ENCODE measurements around the gene PNMA1. TPM values are rescaled to one million over a fixed set of nuclear protein-coding genes. Genes with fewer than 3 reads are reported as not detected.

Gene PNMA1
- total and polyA plus RNA-seq, 9 of the 15 experiments (the other 6 are each of a cell fraction or from before 2014, with no cell fraction given): 1.7 to 26.4 (median 8.7) TPM

DNA sequence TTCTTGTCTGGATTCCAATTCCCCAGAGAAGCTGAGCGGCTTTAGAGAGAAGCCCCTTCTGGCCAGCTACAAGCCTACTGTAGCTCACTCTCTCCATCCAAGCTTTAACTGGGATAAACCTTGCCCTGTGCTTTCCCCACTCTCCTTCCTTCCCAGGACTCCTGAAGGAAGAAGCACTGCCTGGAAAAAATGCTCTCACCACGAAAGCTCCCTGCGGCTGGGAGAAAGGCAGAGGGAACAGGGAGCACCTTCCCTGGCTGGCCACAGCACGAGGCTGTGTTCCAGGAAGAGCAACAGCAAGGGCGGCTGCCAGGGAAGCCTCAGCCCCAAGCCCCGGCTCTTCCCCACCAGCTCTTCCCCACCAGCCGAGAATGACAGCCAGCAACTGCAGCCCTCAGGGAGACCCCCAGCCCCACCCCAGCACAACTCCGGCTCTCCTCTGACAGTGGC, 40.8 kb upstream of the PNMA1 start:
- ChIA-PET POLR2A (interaction anchor here (0.6 to 6.2 kb wide), 8 partner anchors 11 to 132 kb away, joined by 3 to 80 read pairs (median 4); partner anchors contain the start of gene ZNF410), CTCF (ENCODE audit: low intra/inter-chr PET ratio) (no interaction called here)
- in situ Hi-C loops (cut with MboI) (no loop called here), intact Hi-C loops (cut with micrococcal nuclease) (loop anchor here (2.0 to 5.0 kb wide), 2 partner anchors 14 to 32 kb away; no protein-coding TSS in a partner anchor)
- Histone ChIP-seq H3K36me3 (ENCODE audit: control insufficient read depth, insufficient read depth, low read length) (peaks cover 52% of the 10 kb centered on the region; the same call in 2 of the 3 replicates), H3K27ac (ENCODE audit: extremely low read depth, low read depth, low read length) (peak overlapping the region; percentile 84), H2AFZ (ENCODE audit: low read depth, low read length) (no peak overlapping the region), H3K79me2 (ENCODE audit: control insufficient read depth, insufficient read depth, low read length) (peaks cover 100% of the 10 kb centered on the region), H3K9me3 (replicated peaks; ENCODE audit: control insufficient read depth, insufficient read depth, low read depth, low read length) (no peaks in the 10 kb centered on the region), H4K20me1 (replicated peaks; ENCODE audit: control insufficient read depth, insufficient read depth, low read length) (peaks cover 14% of the 10 kb centered on the region), H3K4me3 (peak overlapping the region; percentile 33), H3K27me3 (ENCODE audit: control insufficient read depth in 2 of 2, insufficient read depth in 2 of 2, low read length in 2 of 2) (no peaks in the 10 kb centered on the region), H3K9me1 (ENCODE audit: control insufficient read depth, insufficient read depth, low read length) (peaks cover 4% of the 10 kb centered on the region), H3K4me1 (replicated peaks in 1 of 2; ENCODE audit: control insufficient read depth in 2 of 2, insufficient read depth in 2 of 2, low read length in 2 of 2) (peaks cover 69 to 77% of the 10 kb centered on the region in 2 experiments), H3K4me2 (ENCODE audit: insufficient read depth, low read length) (peak overlapping the region; percentile 88), H3K9ac (ENCODE audit: insufficient read depth in 1 of 2, low read depth in 2 of 2, low read length in 2 of 2) (peak overlapping the region; percentile 79 to 88)
- DNase-seq (ENCODE audit: extremely low read depth in 1 of 4, low spot score in 3 of 4) (no peak), ATAC-seq (no peak), FAIRE-seq (no peak)
- 12% methylated on average over 7 of the region's 8 CpGs for WGBS (ENCODE audit: insufficient coverage, low coverage, missing lambda C conversion rate)
- BruUV-seq (replicated peaks): no TSS peak
- no peak for TF ChIP-seq RBM39 (optimal IDR thresholded peaks at IDR 0.05; ENCODE audit: low read depth, low read length)
- TF ChIP-seq BRD9 (IDR thresholded peaks at IDR 0.05; ENCODE audit: low read depth, partially characterized antibody): no peak
- TF ChIP-seq, protein P1, sequence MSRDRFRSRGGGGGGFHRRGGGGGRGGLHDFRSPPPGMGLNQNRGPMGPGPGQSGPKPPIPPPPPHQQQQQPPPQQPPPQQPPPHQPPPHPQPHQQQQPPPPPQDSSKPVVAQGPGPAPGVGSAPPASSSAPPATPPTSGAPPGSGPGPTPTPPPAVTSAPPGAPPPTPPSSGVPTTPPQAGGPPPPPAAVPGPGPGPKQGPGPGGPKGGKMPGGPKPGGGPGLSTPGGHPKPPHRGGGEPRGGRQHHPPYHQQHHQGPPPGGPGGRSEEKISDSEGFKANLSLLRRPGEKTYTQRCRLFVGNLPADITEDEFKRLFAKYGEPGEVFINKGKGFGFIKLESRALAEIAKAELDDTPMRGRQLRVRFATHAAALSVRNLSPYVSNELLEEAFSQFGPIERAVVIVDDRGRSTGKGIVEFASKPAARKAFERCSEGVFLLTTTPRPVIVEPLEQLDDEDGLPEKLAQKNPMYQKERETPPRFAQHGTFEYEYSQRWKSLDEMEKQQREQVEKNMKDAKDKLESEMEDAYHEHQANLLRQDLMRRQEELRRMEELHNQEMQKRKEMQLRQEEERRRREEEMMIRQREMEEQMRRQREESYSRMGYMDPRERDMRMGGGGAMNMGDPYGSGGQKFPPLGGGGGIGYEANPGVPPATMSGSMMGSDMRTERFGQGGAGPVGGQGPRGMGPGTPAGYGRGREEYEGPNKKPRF (IDR thresholded peaks at IDR 0.05; ENCODE audit: low read depth, low read length): no peak
- TF ChIP-seq, protein P2, sequence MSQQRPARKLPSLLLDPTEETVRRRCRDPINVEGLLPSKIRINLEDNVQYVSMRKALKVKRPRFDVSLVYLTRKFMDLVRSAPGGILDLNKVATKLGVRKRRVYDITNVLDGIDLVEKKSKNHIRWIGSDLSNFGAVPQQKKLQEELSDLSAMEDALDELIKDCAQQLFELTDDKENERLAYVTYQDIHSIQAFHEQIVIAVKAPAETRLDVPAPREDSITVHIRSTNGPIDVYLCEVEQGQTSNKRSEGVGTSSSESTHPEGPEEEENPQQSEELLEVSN (IDR thresholded peaks at IDR 0.05; ENCODE audit: borderline replicate concordance in 1 of 2, extremely low read depth in 1 of 2, insufficient read depth in 1 of 2, insufficient read length in 1 of 2, low read depth in 1 of 2, low read length in 1 of 2, poor library complexity in 1 of 2, severe bottlenecking in 1 of 2): peak; percentile 24 to 55
- TF ChIP-seq, protein P3, sequence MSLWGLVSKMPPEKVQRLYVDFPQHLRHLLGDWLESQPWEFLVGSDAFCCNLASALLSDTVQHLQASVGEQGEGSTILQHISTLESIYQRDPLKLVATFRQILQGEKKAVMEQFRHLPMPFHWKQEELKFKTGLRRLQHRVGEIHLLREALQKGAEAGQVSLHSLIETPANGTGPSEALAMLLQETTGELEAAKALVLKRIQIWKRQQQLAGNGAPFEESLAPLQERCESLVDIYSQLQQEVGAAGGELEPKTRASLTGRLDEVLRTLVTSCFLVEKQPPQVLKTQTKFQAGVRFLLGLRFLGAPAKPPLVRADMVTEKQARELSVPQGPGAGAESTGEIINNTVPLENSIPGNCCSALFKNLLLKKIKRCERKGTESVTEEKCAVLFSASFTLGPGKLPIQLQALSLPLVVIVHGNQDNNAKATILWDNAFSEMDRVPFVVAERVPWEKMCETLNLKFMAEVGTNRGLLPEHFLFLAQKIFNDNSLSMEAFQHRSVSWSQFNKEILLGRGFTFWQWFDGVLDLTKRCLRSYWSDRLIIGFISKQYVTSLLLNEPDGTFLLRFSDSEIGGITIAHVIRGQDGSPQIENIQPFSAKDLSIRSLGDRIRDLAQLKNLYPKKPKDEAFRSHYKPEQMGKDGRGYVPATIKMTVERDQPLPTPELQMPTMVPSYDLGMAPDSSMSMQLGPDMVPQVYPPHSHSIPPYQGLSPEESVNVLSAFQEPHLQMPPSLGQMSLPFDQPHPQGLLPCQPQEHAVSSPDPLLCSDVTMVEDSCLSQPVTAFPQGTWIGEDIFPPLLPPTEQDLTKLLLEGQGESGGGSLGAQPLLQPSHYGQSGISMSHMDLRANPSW (CRISPR knock-in tag; IDR thresholded peaks at IDR 0.05): no peak
- TF ChIP-seq FOXK2 (conservative IDR thresholded peaks at IDR 0.05 in 1 of 2, IDR thresholded peaks at IDR 0.05 in 1 of 2; ENCODE audit: low read depth in 2 of 2): no peak
- TF ChIP-seq BCOR (IDR thresholded peaks at IDR 0.05): no peak
- no peak for TF ChIP-seq RBBP5 (IDR thresholded peaks at IDR 0.05; ENCODE audit: borderline replicate concordance, insufficient read depth, low read length, poor library complexity, severe bottlenecking)
- TF ChIP-seq MCM3 (IDR thresholded peaks at IDR 0.05): no peak
- no peak for TF ChIP-seq EZH2 (IDR thresholded peaks at IDR 0.05; ENCODE audit: borderline replicate concordance, low read depth, low read length)
- TF ChIP-seq JUND (IDR thresholded peaks at IDR 0.05; ENCODE audit: borderline replicate concordance, low read depth, low read length): no peak
- TF ChIP-seq JUND (tag; IDR thresholded peaks at IDR 0.05; ENCODE audit: borderline replicate concordance, low read depth, low read length): no peak
- TF ChIP-seq NFRKB (IDR thresholded peaks at IDR 0.05; ENCODE audit: low read depth): peak; percentile 54
- TF ChIP-seq POLR2G (IDR thresholded peaks at IDR 0.05; ENCODE audit: low read depth, low read length): peak; percentile 58
- peak; percentile 37; the same call in 1 of the 2 replicates for TF ChIP-seq L3MBTL2 (IDR thresholded peaks at IDR 0.05)
- TF ChIP-seq LEF1 (IDR thresholded peaks at IDR 0.05): no peak
- peak; percentile 50 for TF ChIP-seq RBFOX2 (IDR thresholded peaks at IDR 0.05; ENCODE audit: low read depth, low read length)
- no peak for TF ChIP-seq ELF2 (CRISPR knock-in tag; IDR thresholded peaks at IDR 0.05)
